HCT116 (cell line): Measurements from ENCODE around the gene RALGPS1. TPM values are rescaled to one million over a fixed set of nuclear protein-coding genes. Genes with fewer than 3 reads are reported as not detected.

Source experiments
- ATAC-seq: fragments of 200-7000 bp; cut with Tn5 transposase; 2 replicates; pipeline ENCODE4 v1.9.1; 2020; ENCODE audit warnings: mild to moderate bottlenecking, moderate library complexity
- BruUV-seq: library from RNA; stranded (reverse); fragments of 400-500 nt; replicated peaks from 2 replicates; lab custom pipeline; 2021; lab: Mats Ljungman, UMichigan
- CTCF ChIA-PET: fragments of 300-600 bp; sonication (Branson Sonifier 250); formaldehyde crosslinking; loops from one replicate; lab custom pipeline; 2021; ENCODE audit warnings: antibody characterized with exemption; lab: Charles Lee
- POLR2A ChIA-PET: fragments of 300-600, 350-600 bp; sonication (Branson Sonifier 250); formaldehyde crosslinking; loops from one replicate; lab custom pipeline; 2021; ENCODE audit warnings: antibody characterized with exemption; lab: Charles Lee
- RAD21 ChIA-PET, 2 experiments: fragments of 300-600 bp; sonication (Branson Sonifier 250); formaldehyde crosslinking; loops; one replicate each; lab custom pipeline; 2023; ENCODE audit warnings: low total read pairs in 2 of 2; ENCODE audit not compliant: uncharacterized antibody in 2 of 2, unreplicated experiment in 2 of 2, low non-redundant PET in 1 of 2; lab: Charles Lee
- DNase-seq: peaks from one replicate; pipeline ENCODE4 v3.0.0-alpha.2; 2010; ENCODE audit warnings: low read depth, low spot score
- H2AFZ ChIP-seq: fragments of 200-600 bp; shearing (Covaris generic), sonication (generic); 2 replicates; pipeline ENCODE4 v1.6.1; 2017; ENCODE audit warnings: low read depth, mixed run types, mixed read lengths, antibody characterized with exemption, low read length; ENCODE audit not compliant: poor library complexity, severe bottlenecking
- H3K27ac ChIP-seq: 2 replicates; pipeline ENCODE4 v1.5.1; 2012; ENCODE audit warnings: low read depth, low read length
- H3K27me3 ChIP-seq: fragments of 200-600 bp; sonication (generic); 2 replicates; pipeline ENCODE4 v1.6.1; 2016; ENCODE audit warnings: mixed run types, low read length, mixed read lengths; ENCODE audit not compliant: insufficient read depth
- H3K36me3 ChIP-seq, 2 experiments: fragments of 200-500 bp in 1 of 2; fragments of 200-600 bp in 1 of 2; sonication (Bioruptor generic) in 1 of 2; sonication (generic) in 1 of 2; 2 replicates each; pipeline versions ENCODE4 v1.5.1 to v1.6.1; 2014 to 2016; ENCODE audit warnings: low read length in 2 of 2, inconsistent platforms in 1 of 2, mixed read lengths in 1 of 2, mixed run types in 1 of 2; ENCODE audit not compliant: insufficient read depth in 2 of 2, control insufficient read depth in 1 of 2
- H3K4me1 ChIP-seq, 2 experiments: fragments of 200-600 bp in 1 of 2; sonication (generic) in 1 of 2; 2 replicates each; pipeline versions ENCODE4 v1.5.1 to v1.6.1; 2012 to 2017; ENCODE audit warnings: low read length in 2 of 2, inconsistent platforms in 1 of 2, mild to moderate bottlenecking in 1 of 2, mixed read lengths in 1 of 2, mixed run types in 1 of 2, moderate library complexity in 1 of 2; ENCODE audit not compliant: insufficient read depth in 2 of 2, control insufficient read depth in 1 of 2
- H3K4me2 ChIP-seq: fragments of 200-600 bp; sonication (generic); 2 replicates; pipeline ENCODE4 v1.6.1; 2017; ENCODE audit warnings: mixed run types, low read length, mixed read lengths
- H3K4me3 ChIP-seq, 2 experiments: fragments of 200-600 bp in 1 of 2; sonication (generic) in 1 of 2; replicated peaks in 1 of 2; 2 replicates each; pipeline ENCODE4 v1.5.1; 2011 to 2016; ENCODE audit warnings: low read length in 2 of 2, control low read depth in 1 of 2, low read depth in 1 of 2, mild to moderate bottlenecking in 1 of 2, mixed read lengths in 1 of 2, mixed run types in 1 of 2
- H3K79me2 ChIP-seq: fragments of 200-600 bp; sonication (generic); 2 replicates; pipeline ENCODE4 v1.6.1; 2017; ENCODE audit warnings: mild to moderate bottlenecking, mixed run types, low read length, moderate library complexity, mixed read lengths; ENCODE audit not compliant: insufficient read depth
- H3K9ac ChIP-seq: fragments of 200-600 bp; sonication (generic); 2 replicates; pipeline ENCODE4 v1.6.1; 2016; ENCODE audit warnings: low read length, mixed read lengths
- H3K9me2 ChIP-seq: fragments of 200-600 bp; sonication (generic), shearing (Covaris generic); 2 replicates; pipeline ENCODE4 v1.6.1; 2017; ENCODE audit warnings: mixed run types, mild to moderate bottlenecking, moderate library complexity; ENCODE audit not compliant: insufficient read depth
- H3K9me3 ChIP-seq, 2 experiments: fragments of 200-500 bp in 1 of 2; fragments of 200-600 bp in 1 of 2; sonication (Bioruptor generic) in 1 of 2; sonication (generic) in 1 of 2; 2 replicates each; pipeline ENCODE4 v1.6.1; 2014 to 2017; ENCODE audit warnings: low read length in 2 of 2, mixed read lengths in 2 of 2, inconsistent platforms in 1 of 2, low read depth in 1 of 2, mild to moderate bottlenecking in 1 of 2, mixed run types in 1 of 2, moderate library complexity in 1 of 2; ENCODE audit not compliant: control insufficient read depth in 1 of 2, insufficient read depth in 1 of 2
- H4K20me1 ChIP-seq: fragments of 200-600 bp; sonication (generic), shearing (Covaris generic); 2 replicates; pipeline ENCODE4 v1.6.1; 2017; ENCODE audit warnings: mixed run types, mild to moderate bottlenecking, moderate library complexity; ENCODE audit not compliant: insufficient read depth
- CEBPB ChIP-seq: IDR thresholded peaks from 2 replicates; pipeline ENCODE4 v1.6.1; 2012; ENCODE audit warnings: low read depth
- EZH2 ChIP-seq: fragments of 200-600 bp; sonication (generic); IDR thresholded peaks from 2 replicates; pipeline ENCODE4 v1.6.1; 2017; ENCODE audit warnings: antibody characterized with exemption, mixed run types
- FOSL1 ChIP-seq: IDR thresholded peaks from 2 replicates; pipeline ENCODE4 v1.6.1; 2012; ENCODE audit warnings: low read depth
- POLR2A ChIP-seq: IDR thresholded peaks from 2 replicates; pipeline ENCODE4 v1.7.0; 2011; ENCODE audit warnings: borderline replicate concordance; ENCODE audit not compliant: insufficient read depth, insufficient read length; ENCODE audit errors: extremely low read depth
- POLR2AphosphoS5 ChIP-seq: IDR thresholded peaks from 2 replicates; pipeline ENCODE4 v1.6.1; 2011; ENCODE audit warnings: mild to moderate bottlenecking, low read depth, low read length, moderate library complexity
- SP1 ChIP-seq: IDR thresholded peaks from 2 replicates; pipeline ENCODE4 v1.6.1; 2012; ENCODE audit warnings: low read depth
- SRF ChIP-seq: IDR thresholded peaks from 2 replicates; pipeline ENCODE4 v1.6.1; 2012; ENCODE audit warnings: low read depth
- ZNF274 ChIP-seq: fragments of 200-500 bp; sonication (Bioruptor generic); IDR thresholded peaks from 2 replicates; pipeline ENCODE4 v1.6.1; 2014; ENCODE audit warnings: mild to moderate bottlenecking, low read depth, low read length, inconsistent platforms
- intact Hi-C: fragments of 100-400 bp; cut with micrococcal nuclease; formaldehyde crosslinking; loops from 2 replicates; pipeline ENCODE4 v1.10.0; 2022
- total RNA-seq: library from RNA; stranded (reverse); gene quantifications from one replicate; pipeline ENCODE4 v1.2.1, GENCODE V29; 2021; ENCODE audit not compliant: unreplicated experiment
- TF ChIP-seq, protein P1 (sequence below): IDR thresholded peaks from 2 replicates; pipeline ENCODE4 v1.6.1; 2012; ENCODE audit warnings: low read depth
- TF ChIP-seq, protein P2 (sequence below): IDR thresholded peaks from 2 replicates; pipeline ENCODE4 v1.6.1; 2012
- TF ChIP-seq, protein P3 (sequence below), 3 experiments: fragments of 200-600 bp in 1 of 3; sonication (generic) in 1 of 3; IDR thresholded peaks in 2 of 3; conservative IDR thresholded peaks in 1 of 3; 2 replicates each; pipeline ENCODE4 v1.5.1; 2012 to 2017; ENCODE audit warnings: low read depth in 2 of 3, low read length in 2 of 3, antibody characterized with exemption in 1 of 3, borderline replicate concordance in 1 of 3, control low read depth in 1 of 3, mild to moderate bottlenecking in 1 of 3, mixed read lengths in 1 of 3, mixed run types in 1 of 3, moderate library complexity in 1 of 3; ENCODE audit not compliant: insufficient read depth in 1 of 3

Gene RALGPS1
- total RNA-seq, 1 experiment from 2014 or later: 7.6 TPM

DNA sequence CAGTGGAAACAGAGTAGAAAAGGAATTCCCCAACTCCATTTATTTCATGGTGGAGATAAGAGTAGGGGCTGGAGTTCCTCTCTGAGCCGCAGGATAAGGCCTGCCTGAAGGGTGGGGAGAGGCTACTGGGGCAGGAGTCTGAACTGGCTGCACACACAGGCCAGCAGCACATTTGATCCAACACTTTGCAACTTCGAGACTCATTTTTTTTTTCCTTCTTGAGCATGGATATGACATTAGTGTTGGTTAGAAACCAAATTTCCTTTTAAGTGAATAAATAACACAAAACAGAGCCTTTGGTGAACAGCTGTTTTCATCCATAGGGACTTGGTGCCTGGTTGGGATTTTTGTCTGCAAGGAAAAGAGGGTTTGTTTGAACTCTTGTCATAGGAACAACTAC, 76.6 kb downstream of the RALGPS1 start:
- H3K4me3 ChIP-seq: no peak overlapping the region
- no peak overlapping the region for H3K4me2 ChIP-seq
- H3K36me3 ChIP-seq: no peaks in the 10 kb centered on the region
- peaks cover 12 to 16% of the 10 kb centered on the region in 2 experiments for H3K4me1 ChIP-seq
- H4K20me1 ChIP-seq: no peaks in the 10 kb centered on the region
- ChIA-PET CTCF (no interaction called here), RAD21 (no interaction called here), POLR2A (no interaction called here)
- TF ChIP-seq SRF (no peak), POLR2A (no peak)
- TF ChIP-seq, protein P1, sequence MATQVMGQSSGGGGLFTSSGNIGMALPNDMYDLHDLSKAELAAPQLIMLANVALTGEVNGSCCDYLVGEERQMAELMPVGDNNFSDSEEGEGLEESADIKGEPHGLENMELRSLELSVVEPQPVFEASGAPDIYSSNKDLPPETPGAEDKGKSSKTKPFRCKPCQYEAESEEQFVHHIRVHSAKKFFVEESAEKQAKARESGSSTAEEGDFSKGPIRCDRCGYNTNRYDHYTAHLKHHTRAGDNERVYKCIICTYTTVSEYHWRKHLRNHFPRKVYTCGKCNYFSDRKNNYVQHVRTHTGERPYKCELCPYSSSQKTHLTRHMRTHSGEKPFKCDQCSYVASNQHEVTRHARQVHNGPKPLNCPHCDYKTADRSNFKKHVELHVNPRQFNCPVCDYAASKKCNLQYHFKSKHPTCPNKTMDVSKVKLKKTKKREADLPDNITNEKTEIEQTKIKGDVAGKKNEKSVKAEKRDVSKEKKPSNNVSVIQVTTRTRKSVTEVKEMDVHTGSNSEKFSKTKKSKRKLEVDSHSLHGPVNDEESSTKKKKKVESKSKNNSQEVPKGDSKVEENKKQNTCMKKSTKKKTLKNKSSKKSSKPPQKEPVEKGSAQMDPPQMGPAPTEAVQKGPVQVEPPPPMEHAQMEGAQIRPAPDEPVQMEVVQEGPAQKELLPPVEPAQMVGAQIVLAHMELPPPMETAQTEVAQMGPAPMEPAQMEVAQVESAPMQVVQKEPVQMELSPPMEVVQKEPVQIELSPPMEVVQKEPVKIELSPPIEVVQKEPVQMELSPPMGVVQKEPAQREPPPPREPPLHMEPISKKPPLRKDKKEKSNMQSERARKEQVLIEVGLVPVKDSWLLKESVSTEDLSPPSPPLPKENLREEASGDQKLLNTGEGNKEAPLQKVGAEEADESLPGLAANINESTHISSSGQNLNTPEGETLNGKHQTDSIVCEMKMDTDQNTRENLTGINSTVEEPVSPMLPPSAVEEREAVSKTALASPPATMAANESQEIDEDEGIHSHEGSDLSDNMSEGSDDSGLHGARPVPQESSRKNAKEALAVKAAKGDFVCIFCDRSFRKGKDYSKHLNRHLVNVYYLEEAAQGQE: no peak
- no peak overlapping the region for H3K9ac ChIP-seq
- DNase-seq (no peak), ATAC-seq (no peak)
- no TSS peak for BruUV-seq
- H3K79me2 ChIP-seq: no peaks in the 10 kb centered on the region
- H3K27ac ChIP-seq: no peak overlapping the region
- H3K9me3 ChIP-seq: peaks cover 3 to 4% of the 10 kb centered on the region in 2 experiments; a peak in 2 of 4 replicates
- peaks cover 7% of the 10 kb centered on the region; the same call in 1 of the 2 replicates for H3K27me3 ChIP-seq
- H2AFZ ChIP-seq: no peak overlapping the region
- no peaks in the 10 kb centered on the region for H3K9me2 ChIP-seq
- intact Hi-C loops: no loop called here

DNA sequence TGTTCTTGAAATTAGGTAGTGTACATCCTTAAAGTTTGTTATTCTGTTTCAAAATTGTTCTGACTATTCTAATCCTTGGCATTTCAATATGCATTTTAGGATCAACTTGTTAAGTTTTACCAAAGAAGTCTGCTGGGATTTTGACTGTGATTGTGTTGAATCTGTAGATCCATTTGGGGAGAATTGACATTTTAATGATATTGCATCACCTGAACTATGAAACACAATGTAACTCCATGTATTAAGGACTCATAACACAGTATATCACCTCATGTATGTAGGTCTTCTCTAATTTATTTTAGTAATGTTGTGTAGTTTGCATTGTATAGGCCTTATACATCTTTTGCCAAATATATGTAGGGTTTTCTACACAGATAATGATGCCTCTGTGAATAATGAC, 77.8 kb downstream of the RALGPS1 start:
- BruUV-seq: no TSS peak
- no peak overlapping the region for H3K27ac ChIP-seq
- no peaks in the 10 kb centered on the region for H3K79me2 ChIP-seq
- no peak overlapping the region for H3K4me3 ChIP-seq
- intact Hi-C loops: no loop called here
- ChIA-PET CTCF (no interaction called here), RAD21 (no interaction called here), POLR2A (no interaction called here)
- no peak overlapping the region for H3K4me2 ChIP-seq
- H2AFZ ChIP-seq: no peak overlapping the region
- H4K20me1 ChIP-seq: no peaks in the 10 kb centered on the region
- ATAC-seq (no peak), DNase-seq (no peak)
- TF ChIP-seq POLR2AphosphoS5 (no peak), SRF (no peak), CEBPB (no peak), SP1 (no peak), FOSL1 (no peak), EZH2 (no peak), ZNF274 (no peak)
- TF ChIP-seq, protein P2, sequence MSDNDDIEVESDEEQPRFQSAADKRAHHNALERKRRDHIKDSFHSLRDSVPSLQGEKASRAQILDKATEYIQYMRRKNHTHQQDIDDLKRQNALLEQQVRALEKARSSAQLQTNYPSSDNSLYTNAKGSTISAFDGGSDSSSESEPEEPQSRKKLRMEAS: no peak
- TF ChIP-seq, protein P3, sequence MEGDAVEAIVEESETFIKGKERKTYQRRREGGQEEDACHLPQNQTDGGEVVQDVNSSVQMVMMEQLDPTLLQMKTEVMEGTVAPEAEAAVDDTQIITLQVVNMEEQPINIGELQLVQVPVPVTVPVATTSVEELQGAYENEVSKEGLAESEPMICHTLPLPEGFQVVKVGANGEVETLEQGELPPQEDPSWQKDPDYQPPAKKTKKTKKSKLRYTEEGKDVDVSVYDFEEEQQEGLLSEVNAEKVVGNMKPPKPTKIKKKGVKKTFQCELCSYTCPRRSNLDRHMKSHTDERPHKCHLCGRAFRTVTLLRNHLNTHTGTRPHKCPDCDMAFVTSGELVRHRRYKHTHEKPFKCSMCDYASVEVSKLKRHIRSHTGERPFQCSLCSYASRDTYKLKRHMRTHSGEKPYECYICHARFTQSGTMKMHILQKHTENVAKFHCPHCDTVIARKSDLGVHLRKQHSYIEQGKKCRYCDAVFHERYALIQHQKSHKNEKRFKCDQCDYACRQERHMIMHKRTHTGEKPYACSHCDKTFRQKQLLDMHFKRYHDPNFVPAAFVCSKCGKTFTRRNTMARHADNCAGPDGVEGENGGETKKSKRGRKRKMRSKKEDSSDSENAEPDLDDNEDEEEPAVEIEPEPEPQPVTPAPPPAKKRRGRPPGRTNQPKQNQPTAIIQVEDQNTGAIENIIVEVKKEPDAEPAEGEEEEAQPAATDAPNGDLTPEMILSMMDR (IDR thresholded peaks at IDR 0.05 in 2 of 3, conservative IDR thresholded peaks at IDR 0.05 in 1 of 3; ENCODE audit: borderline replicate concordance in 1 of 3, insufficient read depth in 1 of 3, low read depth in 2 of 3, low read length in 2 of 3): no peak
- TF ChIP-seq, protein P1: no peak
- peaks cover 0 to 3% of the 10 kb centered on the region in 2 experiments; a peak in 1 of 4 replicates for H3K4me1 ChIP-seq
- peaks cover 3 to 4% of the 10 kb centered on the region in 2 experiments; a peak in 2 of 4 replicates for H3K9me3 ChIP-seq
- H3K9ac ChIP-seq: no peak overlapping the region
- H3K9me2 ChIP-seq: no peaks in the 10 kb centered on the region
- H3K36me3 ChIP-seq: no peaks in the 10 kb centered on the region
- peaks cover 7% of the 10 kb centered on the region; the same call in 1 of the 2 replicates for H3K27me3 ChIP-seq
